ENCODE results near the gene PTPN14. TPM values are rescaled to one million over a fixed set of nuclear protein-coding genes. Genes with fewer than 3 reads are reported as not detected.

PTPN14 gene
- total RNA-seq, 1 experiment from 2014 or later, result 209 TPM

GRCh38 chr1:214546886-214547641 is 4.3 kb downstream of the PTPN14 start:
- BruUV-seq (replicated peaks), result no TSS peak
- POLR2A ChIA-PET, result interaction anchor here (0.7 kb wide), 1 partner anchor 52 kb away, joined by 5 read pairs; no protein-coding TSS in a partner anchor
- Histone ChIP-seq H3K36me3 (ENCODE audit: control insufficient read depth, insufficient read depth, low read length) (no peaks in the 10 kb centered on the region; the same call in 1 of the 2 replicates), H3K4me3 (ENCODE audit: low read depth in 2 of 2, low read length in 2 of 2) (peak overlapping the region; percentile 91 to 92), H3K27ac (ENCODE audit: low read length) (peak overlapping the region; percentile 93), H3K27me3 (ENCODE audit: control insufficient read depth, insufficient read depth, low read length) (no peaks in the 10 kb centered on the region), H3K9me3 (ENCODE audit: control insufficient read depth, insufficient read depth, low read depth, low read length) (no peaks in the 10 kb centered on the region), H3K4me1 (ENCODE audit: control insufficient read depth, insufficient read depth, low read length) (peaks cover 64% of the 10 kb centered on the region)
- DNase-seq (ENCODE audit: low read depth, low spot score) (no peak), ATAC-seq (no peak)
- intact Hi-C loops (cut with micrococcal nuclease; ENCODE audit: unreplicated experiment), result loop anchor here (5.0 kb wide), 1 partner anchor 35 kb away; no protein-coding TSS in a partner anchor
- in situ Hi-C loops (cut with HindIII; ENCODE audit: low pct_unique_long_range_greater_than_20kb, low sequenced_read_pairs), result no loop called here
- TF ChIP-seq, protein P1, sequence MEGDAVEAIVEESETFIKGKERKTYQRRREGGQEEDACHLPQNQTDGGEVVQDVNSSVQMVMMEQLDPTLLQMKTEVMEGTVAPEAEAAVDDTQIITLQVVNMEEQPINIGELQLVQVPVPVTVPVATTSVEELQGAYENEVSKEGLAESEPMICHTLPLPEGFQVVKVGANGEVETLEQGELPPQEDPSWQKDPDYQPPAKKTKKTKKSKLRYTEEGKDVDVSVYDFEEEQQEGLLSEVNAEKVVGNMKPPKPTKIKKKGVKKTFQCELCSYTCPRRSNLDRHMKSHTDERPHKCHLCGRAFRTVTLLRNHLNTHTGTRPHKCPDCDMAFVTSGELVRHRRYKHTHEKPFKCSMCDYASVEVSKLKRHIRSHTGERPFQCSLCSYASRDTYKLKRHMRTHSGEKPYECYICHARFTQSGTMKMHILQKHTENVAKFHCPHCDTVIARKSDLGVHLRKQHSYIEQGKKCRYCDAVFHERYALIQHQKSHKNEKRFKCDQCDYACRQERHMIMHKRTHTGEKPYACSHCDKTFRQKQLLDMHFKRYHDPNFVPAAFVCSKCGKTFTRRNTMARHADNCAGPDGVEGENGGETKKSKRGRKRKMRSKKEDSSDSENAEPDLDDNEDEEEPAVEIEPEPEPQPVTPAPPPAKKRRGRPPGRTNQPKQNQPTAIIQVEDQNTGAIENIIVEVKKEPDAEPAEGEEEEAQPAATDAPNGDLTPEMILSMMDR (IDR thresholded peaks at IDR 0.05), result no peak
- TF ChIP-seq TCF7L2 (IDR thresholded peaks at IDR 0.05; ENCODE audit: low read depth, low read length) (no peak), POLR2AphosphoS5 (IDR thresholded peaks at IDR 0.05; ENCODE audit: low read depth, low read length) (no peak), SIN3A (IDR thresholded peaks at IDR 0.05; ENCODE audit: borderline replicate concordance, insufficient read depth, low read depth, low read length) (no peak), REST (IDR thresholded peaks at IDR 0.05; ENCODE audit: insufficient read depth in 1 of 2, low read depth in 2 of 2, low read length in 1 of 2) (no peak)
- CTCF ChIA-PET, result interaction anchor here (0.6 kb wide), 1 partner anchor 74 kb away, joined by 3 read pairs; no protein-coding TSS in a partner anchor

- in situ Hi-C loops (cut with HindIII; ENCODE audit: low pct_unique_long_range_greater_than_20kb, low sequenced_read_pairs) (no loop called here), intact Hi-C loops (cut with micrococcal nuclease; ENCODE audit: unreplicated experiment) (loop anchor here (5.0 kb wide), 1 partner anchor 34 kb away; no protein-coding TSS in a partner anchor)
- H3K4me1 ChIP-seq (ENCODE audit: control insufficient read depth, insufficient read depth, low read length), result peaks cover 72% of the 10 kb centered on the region
- DNase-seq (ENCODE audit: low read depth, low spot score) (no peak), ATAC-seq (no peak)
- CTCF ChIA-PET, result interaction anchor here (1.1 kb wide), 1 partner anchor 39 kb away, joined by 3 read pairs; no protein-coding TSS in a partner anchor
- H3K9me3 ChIP-seq (ENCODE audit: control insufficient read depth, insufficient read depth, low read depth, low read length), result no peaks in the 10 kb centered on the region
- POLR2A ChIA-PET, result no interaction called here
- no peak overlapping the region for H3K4me3 ChIP-seq (ENCODE audit: low read depth in 2 of 2, low read length in 2 of 2)
- peak overlapping the region; percentile 93 for H3K27ac ChIP-seq (ENCODE audit: low read length)
- H3K27me3 ChIP-seq (ENCODE audit: control insufficient read depth, insufficient read depth, low read length), result no peaks in the 10 kb centered on the region
- TF ChIP-seq REST (IDR thresholded peaks at IDR 0.05; ENCODE audit: insufficient read depth in 1 of 2, low read depth in 2 of 2, low read length in 1 of 2) (no peak), POLR2AphosphoS5 (IDR thresholded peaks at IDR 0.05; ENCODE audit: low read depth, low read length) (no peak), TCF7L2 (IDR thresholded peaks at IDR 0.05; ENCODE audit: low read depth, low read length) (no peak), SIN3A (IDR thresholded peaks at IDR 0.05; ENCODE audit: borderline replicate concordance, insufficient read depth, low read depth, low read length) (no peak)
- TF ChIP-seq, protein P1 (IDR thresholded peaks at IDR 0.05), result no peak
- no TSS peak for BruUV-seq (replicated peaks)
- H3K36me3 ChIP-seq (ENCODE audit: control insufficient read depth, insufficient read depth, low read length), result no peaks in the 10 kb centered on the region; the same call in 1 of the 2 replicates
Measured at GRCh38 chr1:214546084-214546483, 5.3 kb downstream of the PTPN14 start.

All from Panc1 (cell line).